ENCODE measurements around the gene HDAC4. TPM values are rescaled to one million over a fixed set of nuclear protein-coding genes. Genes with fewer than 3 reads are reported as not detected.
A peak's percentile ranks its signal among the peaks of the same experiment; 100 is the strongest.

The HDAC4 gene
- total RNA-seq, 4 donors from 2014 or later, result 12.9 to 91.6 (median 39.8) TPM

- TF ChIP-seq CTCF (IDR thresholded peaks at IDR 0.05) (no peak), POLR2A (IDR thresholded peaks at IDR 0.05) (no peak)
- no peaks in the 10 kb centered on the region for H3K27me3 ChIP-seq
- H3K9me3 ChIP-seq, result no peaks in the 10 kb centered on the region
- H3K36me3 ChIP-seq, result no peaks in the 10 kb centered on the region
- peaks cover 11 to 51% of the 10 kb centered on the region in 2 donors for H3K4me1 ChIP-seq
- no peak overlapping the region for H3K4me3 ChIP-seq (replicated peaks in 1 of 3)
- H3K27ac ChIP-seq, result peak overlapping the region in 2 of 3 donors; percentile 52 to 53
- 90 to 96% methylated on average over 25 to 27 of the region's 31 CpGs for WGBS, 2 donors
- no peak for DNase-seq
- intact Hi-C loops (cut with DNase I), result no loop called here
These were observed 124.7 kb downstream of the HDAC4 start for GRCh38 chr2:239275847-239276831.

GRCh38 chr2:239275044-239275685 lies 125.7 kb downstream of the HDAC4 start:
- peak in 1 of 2 donors; percentile 27 for DNase-seq

GRCh38 chr2:239274391-239275043 lies 126.3 kb downstream of the HDAC4 start:
- H3K27ac ChIP-seq, result peak overlapping the region; percentile 50 to 53 (median 52)
- H3K4me1 ChIP-seq, result peaks cover 13 to 57% of the 10 kb centered on the region in 2 donors
- WGBS, 2 donors, result 74 to 82% methylated on average over 16 of the region's 16 CpGs
- no peak overlapping the region for H3K4me3 ChIP-seq (replicated peaks in 1 of 3)
- no peaks in the 10 kb centered on the region for H3K27me3 ChIP-seq
- no peak for DNase-seq
- intact Hi-C loops (cut with DNase I), result no loop called here
- no peak for TF ChIP-seq CTCF (IDR thresholded peaks at IDR 0.05)
- no peak for TF ChIP-seq POLR2A (IDR thresholded peaks at IDR 0.05)
- no peaks in the 10 kb centered on the region for H3K9me3 ChIP-seq
- H3K36me3 ChIP-seq, result no peaks in the 10 kb centered on the region

More at GRCh38 chr2:239275044-239275685, 125.7 kb downstream of the HDAC4 start:
- intact Hi-C loops (cut with DNase I), result no loop called here
- Histone ChIP-seq H3K4me3 (replicated peaks in 1 of 3) (no peak overlapping the region), H3K27me3 (no peaks in the 10 kb centered on the region), H3K36me3 (no peaks in the 10 kb centered on the region), H3K9me3 (no peaks in the 10 kb centered on the region), H3K4me1 (peaks cover 11 to 54% of the 10 kb centered on the region in 2 donors), H3K27ac (peak overlapping the region in 2 of 3 donors; percentile 52 to 53)
- TF ChIP-seq POLR2A (IDR thresholded peaks at IDR 0.05) (no peak), CTCF (IDR thresholded peaks at IDR 0.05) (no peak)
- 74 to 75% methylated on average over 26 of the region's 34 CpGs for WGBS, 2 donors

GRCh38 chr2:239273280-239274234 lies 127.3 kb downstream of the HDAC4 start:
- intact Hi-C loops (cut with DNase I), result no loop called here
- Histone ChIP-seq H3K4me1 (peaks cover 19 to 64% of the 10 kb centered on the region in 2 donors), H3K9me3 (no peaks in the 10 kb centered on the region), H3K4me3 (replicated peaks in 1 of 3) (no peak overlapping the region), H3K27ac (peak overlapping the region in 1 of 3 donors; percentile 52), H3K36me3 (no peaks in the 10 kb centered on the region), H3K27me3 (no peaks in the 10 kb centered on the region)
- 90 to 92% methylated on average over 23 of the region's 23 CpGs for WGBS, 2 donors
- DNase-seq, result no peak
- TF ChIP-seq POLR2A (IDR thresholded peaks at IDR 0.05), result no peak
